Endothelial cell of umbilical vein (primary cell): Measurements from ENCODE around the gene PRPS1.

Experiments used
- EZH2 ChIP-seq: IDR thresholded peaks from 2 replicates; pipeline ENCODE4 v1.6.1; 2012; ENCODE audit warnings: borderline replicate concordance, low read depth, mild to moderate bottlenecking, moderate library complexity, low read length, inconsistent platforms; ENCODE audit not compliant: severe bottlenecking
- JUN ChIP-seq: IDR thresholded peaks from 2 replicates; pipeline ENCODE4 v1.6.1; 2011; ENCODE audit warnings: borderline replicate concordance, low read depth; ENCODE audit not compliant: insufficient read length, insufficient read depth
- POLR2A ChIP-seq: IDR thresholded peaks from 2 replicates; pipeline ENCODE4 v1.6.1; 2012; ENCODE audit warnings: low read depth, mild to moderate bottlenecking, control low read depth, low read length
- TF ChIP-seq, protein P1 (sequence below), 2 donors: IDR thresholded peaks; 1 replicate in 1 of 2; 2 replicates in 1 of 2; pipeline ENCODE4 v1.5.1; 2011; ENCODE audit warnings: low read length in 2 of 2, mild to moderate bottlenecking in 2 of 2, moderate library complexity in 2 of 2, control low read depth in 1 of 2, inconsistent platforms in 1 of 2, low read depth in 1 of 2; ENCODE audit not compliant: insufficient read depth in 1 of 2; ENCODE audit errors: extremely low read depth in 1 of 2

DNA sequence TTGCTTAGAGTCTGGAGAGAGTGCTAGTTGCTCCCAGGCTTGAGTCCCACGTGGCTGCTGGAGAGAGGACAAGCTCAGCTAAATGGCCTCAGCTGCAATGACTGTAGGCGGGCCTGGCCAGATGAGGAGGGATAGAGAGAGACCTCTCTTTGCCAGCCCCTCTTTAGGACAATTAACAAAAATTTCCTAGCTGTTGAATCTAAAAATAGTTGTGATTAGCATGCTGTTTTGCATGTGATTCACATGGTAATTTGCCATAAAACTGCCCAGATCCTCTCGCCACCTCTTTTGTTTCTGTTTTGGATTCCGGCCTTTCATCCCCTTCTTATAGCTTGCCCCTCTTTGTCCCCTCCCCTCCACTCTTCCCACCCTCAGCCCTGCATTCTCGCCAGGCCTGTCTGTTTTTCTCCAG, 28.9 kb upstream of the PRPS1 start:
- TF ChIP-seq EZH2 (no peak), JUN (no peak), POLR2A (no peak)
- TF ChIP-seq, protein P1, sequence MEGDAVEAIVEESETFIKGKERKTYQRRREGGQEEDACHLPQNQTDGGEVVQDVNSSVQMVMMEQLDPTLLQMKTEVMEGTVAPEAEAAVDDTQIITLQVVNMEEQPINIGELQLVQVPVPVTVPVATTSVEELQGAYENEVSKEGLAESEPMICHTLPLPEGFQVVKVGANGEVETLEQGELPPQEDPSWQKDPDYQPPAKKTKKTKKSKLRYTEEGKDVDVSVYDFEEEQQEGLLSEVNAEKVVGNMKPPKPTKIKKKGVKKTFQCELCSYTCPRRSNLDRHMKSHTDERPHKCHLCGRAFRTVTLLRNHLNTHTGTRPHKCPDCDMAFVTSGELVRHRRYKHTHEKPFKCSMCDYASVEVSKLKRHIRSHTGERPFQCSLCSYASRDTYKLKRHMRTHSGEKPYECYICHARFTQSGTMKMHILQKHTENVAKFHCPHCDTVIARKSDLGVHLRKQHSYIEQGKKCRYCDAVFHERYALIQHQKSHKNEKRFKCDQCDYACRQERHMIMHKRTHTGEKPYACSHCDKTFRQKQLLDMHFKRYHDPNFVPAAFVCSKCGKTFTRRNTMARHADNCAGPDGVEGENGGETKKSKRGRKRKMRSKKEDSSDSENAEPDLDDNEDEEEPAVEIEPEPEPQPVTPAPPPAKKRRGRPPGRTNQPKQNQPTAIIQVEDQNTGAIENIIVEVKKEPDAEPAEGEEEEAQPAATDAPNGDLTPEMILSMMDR (IDR thresholded peaks at IDR 0.05; ENCODE audit: extremely low read depth in 1 of 2, insufficient read depth in 1 of 2, low read depth in 1 of 2, low read length in 2 of 2): no peak
